Spleen (tissue), 11 donors: ENCODE results near the gene TPST2. TPM values are rescaled to one million over a fixed set of nuclear protein-coding genes. Genes with fewer than 3 reads are reported as not detected.
"Not testable (repeated sequence)": the region's sequence is repeated elsewhere in the genome, so short reads cannot be mapped to it uniquely, and the experiment has no call there.

Source experiments
- DNase-seq: peaks from one replicate; pipeline ENCODE4 v3.0.0-alpha.2; 2020
- H3K27ac ChIP-seq, 8 donors: fragments of 200-600 bp; sonication (generic) in 7 of 8; 1 replicate in 4 of 8; 2 replicates in 4 of 8; pipeline versions ENCODE4 v1.5.0 to v1.8.0; 2016 to 2021; ENCODE audit warnings: inconsistent platforms in 4 of 8, mild to moderate bottlenecking in 4 of 8, moderate library complexity in 1 of 8
- H3K27me3 ChIP-seq, 7 donors: fragments of 200-600 bp; sonication (generic) in 6 of 7; replicated peaks in 1 of 7; 1 replicate in 4 of 7; 2 replicates in 3 of 7; pipeline versions ENCODE4 v1.5.0 to v1.8.0; 2016 to 2021; ENCODE audit warnings: inconsistent platforms in 3 of 7, mild to moderate bottlenecking in 1 of 7
- H3K36me3 ChIP-seq, 6 donors: fragments of 200-600 bp; sonication (generic) in 5 of 6; 1 replicate in 4 of 6; 2 replicates in 2 of 6; pipeline versions ENCODE4 v1.5.0 to v1.8.0; 2016 to 2021; ENCODE audit warnings: inconsistent platforms in 2 of 6
- H3K4me1 ChIP-seq, 6 donors: fragments of 200-600 bp; sonication (generic) in 5 of 6; 1 replicate in 3 of 6; 2 replicates in 3 of 6; pipeline versions ENCODE4 v1.5.0 to v1.8.0; 2016 to 2021; ENCODE audit warnings: inconsistent platforms in 3 of 6
- H3K4me3 ChIP-seq, 8 donors: fragments of 200-600 bp; sonication (generic) in 7 of 8; 1 replicate in 4 of 8; 2 replicates in 4 of 8; pipeline versions ENCODE4 v1.5.0 to v1.8.0; 2016 to 2021; ENCODE audit warnings: inconsistent platforms in 4 of 8, mild to moderate bottlenecking in 4 of 8, moderate library complexity in 2 of 8
- H3K9me3 ChIP-seq, 8 donors: fragments of 200-600 bp; sonication (generic) in 7 of 8; 1 replicate in 4 of 8; 2 replicates in 4 of 8; pipeline versions ENCODE4 v1.5.0 to v1.8.0; 2016 to 2021; ENCODE audit warnings: inconsistent platforms in 4 of 8
- CTCF ChIP-seq, 11 experiments: fragments of 200-600 bp in 7 of 11; fragments of 450-650 bp in 4 of 11; sonication (generic) in 4 of 11; IDR thresholded peaks in 8 of 11; conservative IDR thresholded peaks in 3 of 11; 1 replicate in 7 of 11; 2 replicates in 4 of 11; pipeline versions ENCODE4 v1.4.0 to v1.8.0; 2016 to 2021; ENCODE audit warnings: antibody characterized with exemption in 11 of 11, inconsistent platforms in 4 of 11, mild to moderate bottlenecking in 1 of 11
- POLR2A ChIP-seq, 3 donors: fragments of 450-650 bp; IDR thresholded peaks; one replicate each; pipeline ENCODE4 v1.5.1; 2017; ENCODE audit warnings: antibody characterized with exemption in 3 of 3, mild to moderate bottlenecking in 1 of 3
- POLR2AphosphoS5 ChIP-seq, 3 donors: sonication (generic); formaldehyde crosslinking; IDR thresholded peaks; one replicate each; pipeline ENCODE4 v1.5.1; 2017; ENCODE audit warnings: antibody characterized with exemption in 3 of 3
- WGBS, 5 donors: extraction: QIAGEN DNeasy Blood & Tissue Kit in 3 of 5; methylation state at CpG; one replicate each; pipeline versions ENCODE4 v1.1.5 to v1.1.7; 2013 to 2018; 5-methylcytosine and 5-hydroxymethylcytosine counted together
- intact Hi-C: fragments of 100-400 bp; cut with DNase I; formaldehyde crosslinking; loops from one replicate; pipeline ENCODE4 v1.15.0; 2023; ENCODE audit warnings: low total_unique reads
- polyA plus RNA-seq, 3 donors: library from polyadenylated mRNA; stranded (reverse); fragments of 200-250 nt; gene quantifications; one replicate each; pipeline ENCODE4 v1.2.1, GENCODE V29; 2013
- total RNA-seq, 7 donors: library from RNA; depleted of rRNA in 3 of 7; stranded (reverse); fragments of >200 nt in 3 of 7; fragmentation: NEBNext Ultra II Directional in 4 of 7; extraction: Animal tissue kit (Norgen Biotek cat#: 25700) in 4 of 7; gene quantifications; one replicate each; pipeline versions ENCODE4 v1.1.0 to v1.2.1, GENCODE V29; 2016 to 2021
- donor health status: healthy with polysubstance abuse.
- donor health status: DM: no; HTN: no; CAD: no; lungs with moderate emphysema.
- donor health status: DM: no; HTN: no; CAD: no.
- donor health status: Bipolar disorder and iron deficiency.
- donor health status: healthy.
- donor health status: DM: no; HTN: no; CAD: no.
- donor health status: DM: yes; HTN: yes; CAD: no.

Gene TPST2
- total and polyA plus RNA-seq, 10 donors = 14.6 to 119 (median 54.3) TPM

- peaks cover 0 to 100% (median 51%) of the 10 kb centered on the region in 6 donors for H3K36me3 ChIP-seq
- DNase-seq = no peak
- H3K27me3 ChIP-seq = no peaks in the 10 kb centered on the region
- TF ChIP-seq POLR2AphosphoS5 (IDR thresholded peaks at IDR 0.05) = no peak
- TF ChIP-seq POLR2A (IDR thresholded peaks at IDR 0.05) = no peak
- no peak for TF ChIP-seq CTCF (IDR thresholded peaks at IDR 0.05 in 8 of 11, conservative IDR thresholded peaks at IDR 0.05 in 3 of 11)
- H3K4me3 ChIP-seq = no peak overlapping the region
- peak overlapping the region in 7 of 8 donors; percentile 58 to 80 (median 70) for H3K27ac ChIP-seq
- WGBS, 5 donors = 72 to 91% (median 88%) methylated on average over 7 of the region's 7 CpGs
- no peaks in the 10 kb centered on the region for H3K9me3 ChIP-seq
- intact Hi-C loops = no loop called here
- H3K4me1 ChIP-seq = peaks cover 0 to 56% (median 17%) of the 10 kb centered on the region in 6 donors
These were observed 55.6 kb downstream of the TPST2 start for GRCh38 chr22:26534171-26534855.

- DNase-seq = no peak
- 45 to 81% (median 71%) methylated on average over 2 of the region's 2 CpGs for WGBS, 5 donors
These were observed 60.6 kb downstream of the TPST2 start for GRCh38 chr22:26529345-26529744.

GRCh38 chr22:26528518-26528917, 61.4 kb downstream of the TPST2 start:
- H3K9me3 ChIP-seq, H3K27me3 ChIP-seq, H3K4me3 ChIP-seq, intact Hi-C loops, DNase-seq: not testable (repeated sequence)
- Histone ChIP-seq H3K4me1 (peaks cover 0 to 23% (median 0%) of the 10 kb centered on the region in 6 donors), H3K27ac (peak overlapping the region in 2 of 8 donors; percentile 71 to 72), H3K36me3 (peaks cover 0 to 100% (median 66%) of the 10 kb centered on the region in 6 donors)
- WGBS, 5 donors = 89 to 95% (median 94%) methylated on average over 9 of the region's 9 CpGs

More at GRCh38 chr22:26529345-26529744, 60.6 kb downstream of the TPST2 start:
- Histone ChIP-seq H3K27me3 (no peaks in the 10 kb centered on the region), H3K9me3 (no peaks in the 10 kb centered on the region), H3K4me1 (peaks cover 0 to 28% (median 1%) of the 10 kb centered on the region in 6 donors), H3K36me3 (peaks cover 0 to 100% (median 65%) of the 10 kb centered on the region in 6 donors), H3K4me3 (no peak overlapping the region), H3K27ac (peak overlapping the region in 3 of 8 donors; percentile 71 to 73 (median 72))
- intact Hi-C loops = no loop called here
- TF ChIP-seq POLR2AphosphoS5 (IDR thresholded peaks at IDR 0.05) (peak in 1 of 3 donors; percentile 20), POLR2A (IDR thresholded peaks at IDR 0.05) (no peak), CTCF (IDR thresholded peaks at IDR 0.05 in 8 of 11, conservative IDR thresholded peaks at IDR 0.05 in 3 of 11) (no peak)

GRCh38 chr22:26527574-26528465, 62.1 kb downstream of the TPST2 start:
- peaks cover 0 to 100% (median 66%) of the 10 kb centered on the region in 6 donors for H3K36me3 ChIP-seq
- peaks cover 0 to 17% (median 0%) of the 10 kb centered on the region in 6 donors for H3K4me1 ChIP-seq
- H3K9me3 ChIP-seq = no peaks in the 10 kb centered on the region
- TF ChIP-seq POLR2A (IDR thresholded peaks at IDR 0.05) = no peak
- no peak for TF ChIP-seq CTCF (IDR thresholded peaks at IDR 0.05 in 8 of 11, conservative IDR thresholded peaks at IDR 0.05 in 3 of 11)
- TF ChIP-seq POLR2AphosphoS5 (IDR thresholded peaks at IDR 0.05) = no peak
- intact Hi-C loops = no loop called here
- 78 to 88% (median 82%) methylated on average over 15 of the region's 15 CpGs for WGBS, 5 donors
- no peak overlapping the region for H3K4me3 ChIP-seq
- no peak for DNase-seq
- H3K27ac ChIP-seq = peak overlapping the region in 1 of 8 donors; percentile 71
- no peaks in the 10 kb centered on the region for H3K27me3 ChIP-seq
